GM12878 (cell line): ENCODE measurements around the gene C11orf58. TPM values are rescaled to one million over a fixed set of nuclear protein-coding genes. Genes with fewer than 3 reads are reported as not detected.

Experiments used
- ATAC-seq: fragments of 200-7000 bp; cut with Tn5 transposase; 3 replicates; pipeline ENCODE4 v1.9.1; 2020; ENCODE audit warnings: mild to moderate bottlenecking, moderate library complexity
- BruUV-seq: library from RNA; stranded (reverse); fragments of 400-500 nt; replicated peaks from 2 replicates; lab custom pipeline; 2021; lab: Mats Ljungman, UMichigan
- CTCF ChIA-PET: fragments of 300-600 bp; sonication (Branson Sonifier 250); formaldehyde crosslinking; extraction: SDS; loops from one replicate; lab custom pipeline; 2021; ENCODE audit warnings: inconsistent platforms; lab: Yijun Ruan, JAX
- POLR2A ChIA-PET: fragments of 350-600 bp; formaldehyde crosslinking; extraction: SDS; loops from one replicate; lab custom pipeline; 2021; ENCODE audit warnings: inconsistent platforms; lab: Charles Lee
- RAD21 ChIA-PET: fragments of 300-600 bp; sonication (Branson Sonifier 250); formaldehyde crosslinking; loops from one replicate; lab custom pipeline; 2023; ENCODE audit warnings: antibody characterized with exemption; ENCODE audit not compliant: unreplicated experiment; lab: Charles Lee
- SMC1A ChIA-PET: fragments of 300-600 bp; sonication (Branson Sonifier 250); formaldehyde crosslinking; loops from one replicate; lab custom pipeline; 2023; ENCODE audit not compliant: unreplicated experiment, uncharacterized antibody; lab: Charles Lee
- DNase-seq: peaks from one replicate; pipeline ENCODE4 v3.0.0-alpha.2; 2011; ENCODE audit warnings: low read depth, low spot score
- FAIRE-seq: peaks from 3 replicates; lab custom pipeline; 2011; peaks lifted over from hg19 to GRCh38; lab: Jason Lieb, UNC
- H2AFZ ChIP-seq: 2 replicates; pipeline ENCODE4 v1.6.0; 2011; ENCODE audit warnings: low read depth, low read length, control low read depth; ENCODE audit not compliant: control insufficient read depth
- H3K27ac ChIP-seq: 2 replicates; pipeline ENCODE4 v1.5.1; 2011; ENCODE audit warnings: control low read depth; ENCODE audit not compliant: control insufficient read depth, insufficient read depth
- H3K27me3 ChIP-seq, 2 experiments: replicated peaks in 1 of 2; 2 replicates each; pipeline versions ENCODE4 v1.6.0 to v1.6.1; 2011; ENCODE audit warnings: low read length in 1 of 2; ENCODE audit not compliant: control insufficient read depth in 2 of 2, insufficient read depth in 2 of 2
- H3K36me3 ChIP-seq, 2 experiments: 2 replicates each; pipeline ENCODE4 v1.5.1; 2011; ENCODE audit warnings: low read length in 1 of 2; ENCODE audit not compliant: control insufficient read depth in 2 of 2, insufficient read depth in 2 of 2
- H3K4me1 ChIP-seq: 2 replicates; pipeline ENCODE4 v1.6.1; 2011; ENCODE audit warnings: mild to moderate bottlenecking, low read length, moderate library complexity, mixed read lengths; ENCODE audit not compliant: control insufficient read depth, insufficient read depth
- H3K4me2 ChIP-seq: 2 replicates; pipeline ENCODE4 v1.6.0; 2011; ENCODE audit warnings: control low read depth; ENCODE audit not compliant: control insufficient read depth, insufficient read depth
- H3K4me3 ChIP-seq: fragments of 200-600 bp; sonication (generic); 2 replicates; pipeline ENCODE4 v1.5.1; 2016
- H3K79me2 ChIP-seq: 2 replicates; pipeline ENCODE4 v1.6.0; 2011; ENCODE audit warnings: low read length; ENCODE audit not compliant: control insufficient read depth, insufficient read depth
- H3K9ac ChIP-seq: 2 replicates; pipeline ENCODE4 v1.8.0; 2011; ENCODE audit warnings: low read length, control low read depth, mixed read lengths; ENCODE audit not compliant: control insufficient read depth, insufficient read depth
- H3K9me3 ChIP-seq: replicated peaks from 3 replicates; pipeline ENCODE4 v1.5.1; 2011; ENCODE audit warnings: mild to moderate bottlenecking, low read length; ENCODE audit not compliant: control insufficient read depth, insufficient read depth
- H4K20me1 ChIP-seq: 2 replicates; pipeline ENCODE4 v1.6.0; 2011; ENCODE audit not compliant: control insufficient read depth, insufficient read depth
- CBX3 ChIP-seq: fragments of 200-600 bp; sonication (generic); IDR thresholded peaks from 2 replicates; pipeline ENCODE4 v1.6.1; 2016; ENCODE audit warnings: low read depth, borderline replicate concordance
- CBX5 ChIP-seq: sonication (generic); IDR thresholded peaks from 2 replicates; pipeline ENCODE4 v1.6.1; 2016; ENCODE audit warnings: low read depth, moderate library complexity, mild to moderate bottlenecking, inconsistent platforms
- CEBPB ChIP-seq, 2 experiments: fragments of 150-350 bp in 1 of 2; IDR thresholded peaks; 2 replicates each; pipeline ENCODE4 v1.6.1; 2012 to 2014; ENCODE audit warnings: low read depth in 2 of 2, low read length in 2 of 2, borderline replicate concordance in 1 of 2, inconsistent platforms in 1 of 2
- ELK1 ChIP-seq: IDR thresholded peaks from 2 replicates; pipeline ENCODE4 v1.6.1; 2012; ENCODE audit warnings: low read depth, low read length, improper control_type of control experiment
- HCFC1 ChIP-seq: fragments of 150-350 bp; IDR thresholded peaks from 2 replicates; pipeline ENCODE4 v1.6.1; 2014; ENCODE audit warnings: low read length
- MEF2A ChIP-seq: IDR thresholded peaks from 2 replicates; pipeline ENCODE4 v1.6.1; 2011; ENCODE audit warnings: low read depth, mild to moderate bottlenecking, low read length, moderate library complexity; ENCODE audit not compliant: insufficient read depth
- NR2C1 ChIP-seq: fragments of 450-650 bp; IDR thresholded peaks from 2 replicates; pipeline ENCODE4 v1.6.1; 2017; ENCODE audit warnings: antibody characterized with exemption, mild to moderate bottlenecking, moderate library complexity
- RCOR1 ChIP-seq: conservative IDR thresholded peaks from 2 replicates; pipeline ENCODE4 v1.6.1; 2012; ENCODE audit warnings: low read depth, low read length, improper control_type of control experiment
- REST ChIP-seq: IDR thresholded peaks from 2 replicates; pipeline ENCODE4 v1.6.1; 2012; ENCODE audit warnings: mild to moderate bottlenecking, low read depth, low read length
- ZNF687 ChIP-seq: fragments of 450-650 bp; IDR thresholded peaks from 2 replicates; pipeline ENCODE4 v1.6.1; 2017; ENCODE audit warnings: mild to moderate bottlenecking, moderate library complexity
- WGBS: methylation state at CpG from one replicate; pipeline ENCODE4 v1.1.6; 2016; ENCODE audit warnings: low lambda C conversion rate; ENCODE audit not compliant: insufficient replicate concordance, insufficient coverage; ENCODE audit errors: missing lambda C conversion rate; 5-methylcytosine and 5-hydroxymethylcytosine counted together
- in situ Hi-C: fragments of 300-500 bp; cut with MboI; formaldehyde crosslinking; loops from 9 replicates; pipeline ENCODE4 v1.14.3; 2018; ENCODE audit warnings: mixed read lengths
- intact Hi-C: fragments of 100-400 bp; cut with micrococcal nuclease; formaldehyde crosslinking; loops from one replicate; pipeline ENCODE4 v1.14.2; 2022; ENCODE audit not compliant: unreplicated experiment
- polyA plus RNA-seq, 11 experiments: library from polyadenylated mRNA; depleted of rRNA in 4 of 11; unstranded in 6 of 11; stranded (reverse) in 5 of 11; fragments of >200 nt; fragmentation: Nextera tagmentation in 4 of 11; fragmentation: Illumina TruSeq in 1 of 11; extraction: Ambion mirVana in 4 of 11; extraction: Trizol in 1 of 11; gene quantifications; 1 replicate in 1 of 11; 2 replicates in 10 of 11; pipeline versions ENCODE4 v1.2.1 to v1.2.3, GENCODE V29; 2011 to 2016; ENCODE audit warnings: inconsistent platforms in 2 of 11, missing spikeins in 2 of 11, low read depth in 1 of 11
- total RNA-seq, 4 experiments: library from RNA; depleted of rRNA in 3 of 4; stranded (reverse); fragments of >200 nt in 3 of 4; fragmentation: Illumina TruSeq in 1 of 4; extraction: Trizol in 1 of 4; gene quantifications; 2 replicates each; pipeline versions ENCODE4 v1.2.1 to v1.2.3, GENCODE V29; 2013 to 2021

The C11orf58 gene
- total and polyA plus RNA-seq, 10 of the 15 experiments (the other 5 are each of a cell fraction or from before 2014, with no cell fraction given) = 98.2 to 379 (median 211) TPM

- WGBS = 31% methylated on average over 1 of the region's 1 CpG
- Histone ChIP-seq H3K9me3 (no peaks in the 10 kb centered on the region), H3K27me3 (no peaks in the 10 kb centered on the region), H3K79me2 (no peaks in the 10 kb centered on the region), H4K20me1 (no peaks in the 10 kb centered on the region), H3K27ac (no peak overlapping the region), H3K36me3 (no peaks in the 10 kb centered on the region), H3K4me2 (no peak overlapping the region), H3K4me3 (no peak overlapping the region), H2AFZ (no peak overlapping the region), H3K9ac (no peak overlapping the region), H3K4me1 (no peaks in the 10 kb centered on the region)
- ATAC-seq (no peak), DNase-seq (no peak), FAIRE-seq (no peak)
- intact Hi-C loops = no loop called here
- TF ChIP-seq NR2C1 (no peak), RCOR1 (no peak), REST (no peak), CBX5 (no peak), ZNF687 (no peak), MEF2A (no peak), CEBPB (IDR thresholded peaks at IDR 0.05; ENCODE audit: borderline replicate concordance in 1 of 2, low read depth in 2 of 2, low read length in 2 of 2) (no peak), HCFC1 (no peak), ELK1 (no peak), CBX3 (no peak)
- BruUV-seq = no TSS peak
- SMC1A ChIA-PET = no interaction called here
- RAD21 ChIA-PET = no interaction called here
- in situ Hi-C loops = no loop called here
- CTCF ChIA-PET = no interaction called here
- POLR2A ChIA-PET = no interaction called here
These were observed 24.9 kb upstream of the C11orf58 start for GRCh38 chr11:16713594-16713993.
